HepG2 (cell line): ENCODE results near the gene ZFPL1.

Experiments used
- EEA1 ChIP-seq: sonication (generic); formaldehyde crosslinking; IDR thresholded peaks from 2 replicates; pipeline ENCODE4 v1.5.1; 2020; ENCODE audit warnings: mild to moderate bottlenecking, missing genetic modification reagents, borderline replicate concordance
- POLR2A ChIP-seq, 2 experiments: IDR thresholded peaks; 2 replicates each; pipeline ENCODE4 v1.6.1; 2011; ENCODE audit warnings: low read depth in 2 of 2, low read length in 2 of 2, mild to moderate bottlenecking in 1 of 2, moderate library complexity in 1 of 2; ENCODE audit not compliant: insufficient read depth in 1 of 2
- RAD51 ChIP-seq: fragments of 450-650 bp; IDR thresholded peaks from 2 replicates; pipeline ENCODE4 v1.6.1; 2016; ENCODE audit warnings: borderline replicate concordance
- ZNF274 ChIP-seq: sonication (generic); formaldehyde crosslinking; IDR thresholded peaks from 2 replicates; pipeline ENCODE4 v1.5.1; 2020; ENCODE audit warnings: mild to moderate bottlenecking, missing genetic modification reagents
- ZZZ3 ChIP-seq: sonication (generic); formaldehyde crosslinking; IDR thresholded peaks from 2 replicates; pipeline ENCODE4 v1.4.0; 2020; ENCODE audit warnings: missing genetic modification reagents, mild to moderate bottlenecking, borderline replicate concordance
- TF ChIP-seq, protein P1 (sequence below): sonication (generic); formaldehyde crosslinking; IDR thresholded peaks from 2 replicates; pipeline ENCODE4 v1.8.0; 2022; ENCODE audit warnings: missing genetic modification reagents, mild to moderate bottlenecking, inconsistent platforms, borderline replicate concordance

DNA sequence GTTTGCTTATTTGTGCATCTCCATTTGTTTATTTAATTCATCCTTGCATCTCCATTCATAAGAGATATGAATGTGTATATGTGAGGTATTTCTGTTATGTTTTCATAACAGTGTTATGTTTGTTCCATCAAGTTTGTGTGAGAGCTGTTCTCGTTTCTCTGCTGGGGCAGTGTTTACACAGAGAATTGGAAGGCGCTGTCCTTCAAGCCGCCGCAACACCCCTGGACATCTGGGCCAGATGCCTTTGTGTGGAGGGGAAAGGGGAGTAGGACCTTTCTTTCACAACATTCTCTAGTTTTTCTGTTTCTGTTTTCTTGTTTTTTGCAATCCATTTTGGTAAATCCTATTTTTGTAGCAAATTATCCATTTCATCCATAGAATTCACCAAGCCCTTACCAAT, 20.6 kb downstream of the ZFPL1 start:
- TF ChIP-seq RAD51 (no peak), EEA1 (CRISPR knock-in tag) (no peak), ZNF274 (no peak), ZZZ3 (CRISPR knock-in tag) (no peak), POLR2A (IDR thresholded peaks at IDR 0.05; ENCODE audit: insufficient read depth in 1 of 2, low read depth in 2 of 2, low read length in 2 of 2) (no peak)
- TF ChIP-seq, protein P1, sequence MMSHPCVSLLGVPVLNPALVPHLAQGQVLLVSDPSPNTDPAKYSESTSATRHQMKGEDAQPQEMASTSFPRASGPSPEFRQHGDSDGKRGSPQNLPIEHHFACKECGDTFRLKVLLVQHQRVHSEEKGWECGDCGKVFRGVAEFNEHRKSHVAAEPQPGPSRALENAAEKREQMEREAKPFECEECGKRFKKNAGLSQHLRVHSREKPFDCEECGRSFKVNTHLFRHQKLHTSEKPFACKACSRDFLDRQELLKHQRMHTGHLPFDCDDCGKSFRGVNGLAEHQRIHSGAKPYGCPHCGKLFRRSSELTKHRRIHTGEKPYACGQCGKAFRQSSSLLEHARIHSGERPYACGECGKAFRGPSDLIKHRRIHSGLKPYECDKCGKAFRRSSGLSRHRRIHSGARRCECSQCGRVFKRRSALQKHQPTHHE, result no peak
